GM13976 (cell line): ENCODE measurements around the gene DSCAML1.

Experiments
- DNase-seq: peaks from one replicate; pipeline ENCODE4 v3.0.0; 2012; ENCODE audit warnings: low spot score
- CTCF ChIP-seq: IDR thresholded peaks from 2 replicates; pipeline ENCODE4 v1.5.1; 2012; ENCODE audit warnings: borderline replicate concordance, mild to moderate bottlenecking; ENCODE audit not compliant: insufficient read depth; ENCODE audit errors: extremely low read depth, missing control alignments, control extremely low read depth
- in situ Hi-C: fragments of 300-500 bp; cut with MboI; formaldehyde crosslinking; loops from one replicate; pipeline ENCODE4 v1.12.0; 2022; ENCODE audit warnings: low sequenced_read_pairs, mixed read lengths, inconsistent platforms; ENCODE audit not compliant: unreplicated experiment

The DSCAML1 gene

DNA sequence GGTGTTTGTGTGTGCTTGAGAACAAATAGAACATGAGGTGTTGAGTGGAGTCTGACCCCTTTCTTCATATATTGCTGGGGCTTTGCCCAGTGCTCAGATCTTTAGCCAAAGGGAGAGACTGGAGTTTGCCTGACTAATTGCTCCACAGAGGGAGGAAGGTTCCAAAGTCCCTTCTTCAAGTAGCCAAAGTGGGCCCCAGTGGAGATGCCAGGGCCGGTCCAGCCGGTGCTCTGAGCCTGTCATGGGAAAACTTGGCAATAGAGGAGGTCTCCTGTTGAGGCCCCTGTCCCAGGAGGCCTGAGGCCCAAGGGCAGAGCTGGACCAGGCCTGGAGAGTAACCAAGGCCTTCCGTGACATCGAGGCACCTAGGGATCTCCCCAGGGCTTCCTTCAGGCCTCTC lies 112.3 kb downstream of the DSCAML1 start:
- in situ Hi-C loops, result no loop called here
- TF ChIP-seq CTCF, result no peak
- no peak for DNase-seq

GRCh38 chr11:117684111-117684510 lies 112.9 kb downstream of the DSCAML1 start:
- DNase-seq, result no peak
- in situ Hi-C loops, result no loop called here
- TF ChIP-seq CTCF, result no peak

DNA sequence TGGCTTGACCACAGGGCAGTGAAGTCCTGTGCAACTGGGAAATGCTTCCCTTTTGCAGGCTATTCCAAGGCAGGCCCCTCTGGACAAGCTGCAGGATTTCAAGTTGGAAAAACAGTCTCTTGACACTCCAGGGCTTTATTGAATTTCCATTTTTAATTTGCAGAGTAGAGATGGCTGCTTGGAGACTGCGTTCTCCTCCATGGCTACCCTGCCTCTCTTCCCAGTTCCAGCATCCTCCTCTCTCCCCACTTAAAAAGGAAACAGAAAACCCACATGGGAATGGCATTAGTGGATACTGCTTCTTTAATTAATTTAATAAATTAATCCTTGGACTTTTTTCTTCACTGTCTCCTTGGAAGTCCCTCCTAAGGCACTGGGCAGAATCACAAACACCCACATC lies 115.6 kb downstream of the DSCAML1 start:
- TF ChIP-seq CTCF, result no peak
- no peak for DNase-seq
- in situ Hi-C loops, result no loop called here

DNA sequence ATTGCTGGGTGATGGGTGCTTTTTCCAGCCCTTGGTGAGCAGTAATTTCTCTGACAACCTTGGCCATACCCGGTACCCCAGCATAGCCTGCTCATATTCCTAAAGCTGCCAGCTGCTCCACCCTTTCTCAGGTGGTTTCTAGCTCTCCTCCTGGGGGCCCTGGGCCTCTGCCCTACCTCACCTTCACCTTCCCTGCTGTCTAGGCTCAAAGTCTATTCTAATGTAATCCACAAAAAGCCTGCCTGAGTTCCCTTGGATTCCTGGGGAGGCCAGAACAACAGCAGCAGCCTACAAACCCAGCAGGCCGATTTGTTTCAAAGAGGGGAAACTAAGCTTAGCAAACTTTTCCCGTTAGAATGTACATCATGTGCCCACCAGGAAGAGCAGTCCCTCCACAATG lies 117.6 kb downstream of the DSCAML1 start:
- in situ Hi-C loops, result no loop called here
- no peak for DNase-seq
- no peak for TF ChIP-seq CTCF

- no peak for TF ChIP-seq CTCF
- DNase-seq, result no peak
- in situ Hi-C loops, result no loop called here
These were observed 118.2 kb downstream of the DSCAML1 start for GRCh38 chr11:117678658-117679406.

DNA sequence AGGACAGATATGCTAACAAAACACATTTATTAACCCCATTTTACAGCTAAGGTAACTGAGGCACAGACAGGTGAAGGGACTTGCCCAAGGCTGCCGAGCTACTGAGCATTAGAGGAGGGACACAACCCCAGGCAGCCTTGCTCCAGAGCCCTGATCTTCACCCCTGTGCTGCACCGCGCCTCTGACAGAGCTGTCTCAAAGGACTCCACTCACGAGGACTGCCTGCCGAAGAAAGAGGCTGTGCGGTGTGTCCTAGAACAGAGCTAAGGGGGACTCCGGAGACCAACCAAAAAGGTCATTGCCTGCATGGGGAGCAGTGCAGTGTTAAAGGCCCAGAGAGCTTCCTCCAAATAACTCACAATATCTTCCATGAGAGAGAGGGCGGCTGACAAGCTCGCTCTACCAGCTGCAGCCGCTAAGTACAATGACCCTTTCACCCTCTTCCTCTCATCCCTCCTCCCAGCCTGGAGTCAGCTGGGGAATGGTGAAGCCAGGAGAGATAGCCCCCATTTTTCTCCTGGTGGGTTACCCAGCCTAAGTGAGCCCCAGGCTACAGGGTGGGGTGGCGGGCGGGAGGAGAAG lies 119.2 kb downstream of the DSCAML1 start:
- in situ Hi-C loops, result no loop called here
- DNase-seq, result no peak
- no peak for TF ChIP-seq CTCF
